A549 (cell line): ENCODE measurements around the gene ADAP1. TPM values are rescaled to one million over a fixed set of nuclear protein-coding genes. Genes with fewer than 3 reads are reported as not detected.

ENCODE experiments used
- ATAC-seq, 2 experiments: fragments of 200-7000 bp in 1 of 2; fragments of >200 bp in 1 of 2; cut with Nextera tagmentation in 1 of 2; cut with Tn5 transposase in 1 of 2; 3 replicates each; pipeline versions ENCODE4 v1.8.0 to v1.9.1; 2018 to 2020; ENCODE audit warnings: mild to moderate bottlenecking in 1 of 2, moderate library complexity in 1 of 2
- CTCF ChIA-PET: fragments of 300-600 bp; sonication (Branson Sonifier 250); formaldehyde crosslinking; extraction: SDS; loops from one replicate; lab custom pipeline; 2021; ENCODE audit warnings: antibody characterized with exemption, inconsistent platforms; lab: Yijun Ruan, JAX
- POLR2A ChIA-PET: fragments of 350-600 bp; formaldehyde crosslinking; extraction: SDS; loops from one replicate; lab custom pipeline; 2021; ENCODE audit warnings: antibody characterized with exemption, inconsistent platforms; lab: Yijun Ruan, JAX
- DNase-seq, 2 experiments: peaks; one replicate each; pipeline versions ENCODE4 v3.0.0 to v3.0.0-alpha.2; 2011 to 2016; ENCODE audit warnings: low read depth in 1 of 2, low spot score in 1 of 2
- FAIRE-seq: peaks from 2 replicates; lab custom pipeline; 2011; peaks lifted over from hg19 to GRCh38; lab: Jason Lieb, UNC
- H3K27ac ChIP-seq, 2 experiments: fragments of >200 bp; sonication (Bioruptor Twin); formaldehyde crosslinking; 3 replicates each; pipeline ENCODE4 v1.5.1; 2016 to 2017
- H3K4me1 ChIP-seq: fragments of >200 bp; sonication (Bioruptor Twin); formaldehyde crosslinking; 3 replicates; pipeline ENCODE4 v1.6.1; 2016
- H3K4me2 ChIP-seq: fragments of >200 bp; sonication (Bioruptor Twin); formaldehyde crosslinking; 3 replicates; pipeline ENCODE4 v1.6.1; 2016
- H3K4me3 ChIP-seq: fragments of >200 bp; sonication (Bioruptor Twin); formaldehyde crosslinking; 3 replicates; pipeline ENCODE4 v1.5.1; 2016
- H3K9me3 ChIP-seq: fragments of >200 bp; sonication (Bioruptor Twin); formaldehyde crosslinking; 3 replicates; pipeline ENCODE4 v1.6.1; 2016
- ATOH8 ChIP-seq: fragments of 250-450 bp; sonication (Bioruptor Pico); IDR thresholded peaks from 2 replicates; pipeline ENCODE4 v1.5.0; 2020; ENCODE audit warnings: low read depth, mild to moderate bottlenecking, moderate library complexity
- BCL3 ChIP-seq: fragments of >200 bp; sonication (Bioruptor Twin); formaldehyde crosslinking; IDR thresholded peaks from 3 replicates; pipeline ENCODE4 v1.6.1; 2016
- CBX2 ChIP-seq: fragments of 200-600 bp; sonication (generic); IDR thresholded peaks from 2 replicates; pipeline ENCODE4 v1.6.1; 2016; ENCODE audit warnings: low read depth, mild to moderate bottlenecking, borderline replicate concordance
- CHD2 ChIP-seq: fragments of 150-350 bp; IDR thresholded peaks from 2 replicates; pipeline ENCODE4 v1.6.1; 2014; ENCODE audit warnings: low read length; ENCODE audit not compliant: partially characterized antibody
- EHMT2 ChIP-seq: fragments of 200-600 bp; sonication (generic); IDR thresholded peaks from 2 replicates; pipeline ENCODE4 v1.6.1; 2016; ENCODE audit warnings: antibody characterized with exemption, low read depth, mild to moderate bottlenecking, moderate library complexity
- EP300 ChIP-seq, 2 experiments: fragments of >200 bp; sonication (Bioruptor Twin); formaldehyde crosslinking; IDR thresholded peaks; 2 replicates in 1 of 2; 3 replicates in 1 of 2; pipeline ENCODE4 v1.6.1; 2016 to 2017
- HDAC2 ChIP-seq: fragments of 200-600 bp; sonication (generic); IDR thresholded peaks from 2 replicates; pipeline ENCODE4 v1.6.1; 2016
- HOXA7 ChIP-seq: fragments of 250-450 bp; sonication (Bioruptor Pico); IDR thresholded peaks from 2 replicates; pipeline ENCODE4 v1.5.0; 2020; ENCODE audit warnings: mild to moderate bottlenecking, moderate library complexity
- HOXB13 ChIP-seq: fragments of 250-450 bp; sonication (Bioruptor Pico); IDR thresholded peaks from 2 replicates; pipeline ENCODE4 v1.5.0; 2020; ENCODE audit warnings: low read depth, mild to moderate bottlenecking, moderate library complexity
- KDM5A ChIP-seq: fragments of 200-600 bp; sonication (generic); IDR thresholded peaks from 2 replicates; pipeline ENCODE4 v1.6.1; 2016; ENCODE audit warnings: antibody characterized with exemption, mild to moderate bottlenecking
- MAFK ChIP-seq: fragments of 450-650 bp; IDR thresholded peaks from 2 replicates; pipeline ENCODE4 v1.6.1; 2014; ENCODE audit not compliant: partially characterized antibody
- MYC ChIP-seq: IDR thresholded peaks from 2 replicates; pipeline ENCODE4 v1.6.1; 2012; ENCODE audit warnings: mild to moderate bottlenecking, inconsistent platforms, low read length, improper control_type of control experiment, borderline replicate concordance
- NFE2L2 ChIP-seq: fragments of 150-350 bp; conservative IDR thresholded peaks from 2 replicates; pipeline ENCODE4 v1.6.1; 2014; ENCODE audit warnings: low read length
- NPAS2 ChIP-seq: fragments of 250-450 bp; sonication (Bioruptor Pico); IDR thresholded peaks from 2 replicates; pipeline ENCODE4 v1.8.0; 2022; ENCODE audit warnings: mild to moderate bottlenecking, moderate library complexity, borderline replicate concordance
- PHF8 ChIP-seq: fragments of 200-600 bp; sonication (generic); IDR thresholded peaks from 2 replicates; pipeline ENCODE4 v1.6.1; 2016; ENCODE audit warnings: low read depth, mild to moderate bottlenecking, antibody characterized with exemption, moderate library complexity, borderline replicate concordance
- POLR2A ChIP-seq: IDR thresholded peaks from 2 replicates; pipeline ENCODE4 v1.6.1; 2012; ENCODE audit warnings: mild to moderate bottlenecking, low read length
- RARB ChIP-seq: fragments of 250-450 bp; sonication (Bioruptor Pico); IDR thresholded peaks from 2 replicates; pipeline ENCODE4 v1.8.0; 2021; ENCODE audit warnings: mild to moderate bottlenecking, moderate library complexity
- RCOR1 ChIP-seq: fragments of 150-350 bp; IDR thresholded peaks from 2 replicates; pipeline ENCODE4 v1.6.1; 2014; ENCODE audit warnings: antibody characterized with exemption, low read length, low read depth
- RNF2 ChIP-seq: fragments of 200-600 bp; sonication (generic); IDR thresholded peaks from 2 replicates; pipeline ENCODE4 v1.6.1; 2016; ENCODE audit warnings: low read depth, mild to moderate bottlenecking, antibody characterized with exemption, moderate library complexity, borderline replicate concordance
- SREBF2 ChIP-seq: fragments of 450-650 bp; IDR thresholded peaks from 2 replicates; pipeline ENCODE4 v1.6.1; 2014; ENCODE audit warnings: mild to moderate bottlenecking, moderate library complexity
- ZC3H11A ChIP-seq: fragments of 450-650 bp; IDR thresholded peaks from 2 replicates; pipeline ENCODE4 v1.6.1; 2014; ENCODE audit warnings: antibody characterized with exemption, mild to moderate bottlenecking
- ZFP36 ChIP-seq: fragments of 450-650 bp; IDR thresholded peaks from 2 replicates; pipeline ENCODE4 v1.6.1; 2014; ENCODE audit warnings: borderline replicate concordance; ENCODE audit not compliant: partially characterized antibody
- ZNF302 ChIP-seq: fragments of 250-450 bp; sonication (Bioruptor Pico); IDR thresholded peaks from 2 replicates; pipeline ENCODE4 v1.9.0; 2021; ENCODE audit warnings: inconsistent platforms, mild to moderate bottlenecking, moderate library complexity
- ZSCAN20 ChIP-seq: fragments of 250-450 bp; sonication (Bioruptor Pico); IDR thresholded peaks from 2 replicates; pipeline ENCODE4 v1.8.0; 2022; ENCODE audit warnings: mild to moderate bottlenecking, moderate library complexity
- WGBS: methylation state at CpG from one replicate; pipeline ENCODE4 v1.1.6; 2017; ENCODE audit errors: missing lambda C conversion rate; 5-methylcytosine and 5-hydroxymethylcytosine counted together
- polyA plus RNA-seq, 4 experiments: library from polyadenylated mRNA; depleted of rRNA in 3 of 4; stranded (reverse); fragments of >200 nt; fragmentation: RNase III in 1 of 4; extraction: RNeasy Plus Mini Kit Qiagen cat#74134 plus additional on column Dnase treatment in 1 of 4; gene quantifications; 2 replicates in 3 of 4; 3 replicates in 1 of 4; pipeline ENCODE4 v1.2.3, GENCODE V29; 2011 to 2017

The ADAP1 gene
- polyA plus RNA-seq, 2 of the 4 experiments (the other 2 are of a cell fraction) = 1.7 to 2.5 TPM

DNA sequence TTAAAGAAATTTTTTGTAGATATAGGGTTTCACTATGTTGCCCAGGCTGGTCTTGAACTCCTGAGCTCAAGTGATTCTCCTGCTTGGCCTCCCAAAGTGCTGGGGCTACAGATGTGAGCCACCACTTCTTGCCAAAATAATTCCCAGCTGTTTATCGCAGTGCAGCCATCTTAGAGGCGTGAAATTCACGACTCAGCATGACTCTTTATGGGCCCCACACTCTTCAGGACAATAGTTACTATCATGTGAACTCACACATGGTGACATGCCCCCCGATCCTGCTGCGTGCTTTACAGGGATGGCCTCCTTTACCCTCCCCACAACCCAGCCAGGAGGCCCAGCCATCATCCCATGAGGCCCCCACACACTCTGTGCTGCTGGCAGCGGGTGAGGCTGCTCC lies 16.3 kb upstream of the ADAP1 start:
- Histone ChIP-seq H3K4me2 (no peak overlapping the region), H3K27ac (no peak overlapping the region), H3K9me3 (no peaks in the 10 kb centered on the region), H3K4me3 (no peak overlapping the region)
- FAIRE-seq (no peak), ATAC-seq (no peak), DNase-seq (no peak)
- ChIA-PET CTCF (interaction anchor here (0.7 kb wide), 1 partner anchor 703 kb away, joined by 3 read pairs; no protein-coding TSS in a partner anchor), POLR2A (no interaction called here)
- no peak for TF ChIP-seq NPAS2 (CRISPR knock-in tag)
- no peak for TF ChIP-seq EP300 (IDR thresholded peaks at IDR 0.05)
- no peak for TF ChIP-seq ZFP36
- TF ChIP-seq ATOH8 = no peak
- TF ChIP-seq KDM5A = no peak
- TF ChIP-seq MAFK = peak; percentile 84
- TF ChIP-seq BCL3 = no peak
- TF ChIP-seq, all 56 proteins: peak for 1
- 91% methylated on average over 6 of the region's 6 CpGs for WGBS
- peaks cover 13% of the 10 kb centered on the region; the same call in 2 of the 3 replicates for H3K4me1 ChIP-seq

- H3K4me2 ChIP-seq = no peak overlapping the region
- FAIRE-seq = no peak
- WGBS = 93% methylated on average over 11 of the region's 11 CpGs
- H3K9me3 ChIP-seq = no peaks in the 10 kb centered on the region
- no peak overlapping the region for H3K27ac ChIP-seq
- H3K4me1 ChIP-seq = peaks cover 13% of the 10 kb centered on the region; the same call in 2 of the 3 replicates
- H3K4me3 ChIP-seq = no peak overlapping the region
- TF ChIP-seq HOXA7 (no peak), RCOR1 (no peak), ZC3H11A (no peak), NPAS2 (CRISPR knock-in tag) (no peak), SREBF2 (no peak), CHD2 (no peak), HOXB13 (CRISPR knock-in tag) (no peak), CBX2 (no peak), HDAC2 (no peak), MYC (no peak), PHF8 (no peak), RNF2 (no peak), NFE2L2 (no peak), EHMT2 (no peak), MAFK (no peak), ZSCAN20 (no peak), RARB (CRISPR knock-in tag) (no peak), ZNF302 (no peak), POLR2A (no peak)
- ChIA-PET CTCF (interaction anchor here (0.7 to 1.2 kb wide), 3 partner anchors 40 to 97 kb away, joined by 3 to 6 read pairs (median 3); no protein-coding TSS in a partner anchor), POLR2A (no interaction called here)
- ATAC-seq = no peak
- DNase-seq = no peak
Measured at GRCh38 chr7:969403-969802, 14.9 kb upstream of the ADAP1 start.
